Naive thymus-derived CD8-positive, alpha-beta T cell (primary cell): Measurements from ENCODE around the gene UNG. TPM values are rescaled to one million over a fixed set of nuclear protein-coding genes. Genes with fewer than 3 reads are reported as not detected.

Experiments used
- ATAC-seq, 2 donors: fragments of 150-1000 bp; cut with Tn5 transposase in 1 of 2; sonication (Bioruptor Pico), chemical (Tn5 transposase) in 1 of 2; 1 replicate in 1 of 2; 2 replicates in 1 of 2; pipeline ENCODE4 v1.10.0; 2021; ENCODE audit warnings: mild to moderate bottlenecking in 2 of 2, moderate library complexity in 2 of 2
- POLR2A ChIA-PET: fragments of 350-600 bp; sonication (Branson Sonifier 250); formaldehyde crosslinking; loops from one replicate; lab custom pipeline; 2021; ENCODE audit warnings: antibody characterized with exemption; lab: Charles Lee
- DNase-seq, 10 donors: peaks; one replicate each; pipeline versions ENCODE4 v3.0.0 to v3.0.0-alpha.2; 2020 to 2022
- H3K27ac Mint-ChIP-seq, 10 donors: one replicate each; pipeline ENCODE4 v1.8.0; 2020 to 2022; ENCODE audit warnings: mild to moderate bottlenecking in 10 of 10, mixed read lengths in 10 of 10, moderate library complexity in 4 of 10, inconsistent platforms in 1 of 10
- H3K27me3 Mint-ChIP-seq, 5 donors: one replicate each; pipeline ENCODE4 v1.8.0; 2021 to 2022; ENCODE audit warnings: mixed read lengths in 5 of 5
- H3K36me3 Mint-ChIP-seq, 3 donors: one replicate each; pipeline ENCODE4 v1.8.0; 2020 to 2022; ENCODE audit warnings: mixed read lengths in 3 of 3, mild to moderate bottlenecking in 2 of 3, inconsistent platforms in 1 of 3
- H3K4me1 Mint-ChIP-seq, 4 donors: one replicate each; pipeline ENCODE4 v1.8.0; 2021 to 2022; ENCODE audit warnings: mixed read lengths in 4 of 4
- H3K4me3 Mint-ChIP-seq, 10 donors: one replicate each; pipeline ENCODE4 v1.8.0; 2020 to 2022; ENCODE audit warnings: mild to moderate bottlenecking in 10 of 10, mixed read lengths in 10 of 10, moderate library complexity in 6 of 10, inconsistent platforms in 1 of 10
- H3K9me3 Mint-ChIP-seq, 9 donors: one replicate each; pipeline ENCODE4 v1.8.0; 2020 to 2022; ENCODE audit warnings: mixed read lengths in 9 of 9, mild to moderate bottlenecking in 3 of 9, inconsistent platforms in 1 of 9, moderate library complexity in 1 of 9
- polyA plus RNA-seq, 3 donors: library from polyadenylated mRNA; unstranded; fragments of 300-500 nt; fragmentation: Illumina TruSeq; gene quantifications; one replicate each; pipeline ENCODE4 v1.2.3, GENCODE V29; 2021
- total RNA-seq, 8 experiments: library from RNA in 2 of 8; stranded (reverse) in 2 of 8; gene quantifications; one replicate each; pipeline ENCODE4 v1.2.3 and lab custom pipeline; 2021 to 2026

The UNG gene
- total and polyA plus RNA-seq, 5 experiments from 2014 or later: 13.6 to 26.8 (median 21.0) TPM

GRCh38 chr12:109113661-109114321 lies 16.4 kb downstream of the UNG start:
- Mint-ChIP-seq H3K27me3 (no peaks in the 10 kb centered on the region), H3K27ac (peak overlapping the region in 5 of 10 donors; percentile 29 to 76 (median 40)), H3K36me3 (peaks cover 0 to 11% (median 0%) of the 10 kb centered on the region in 3 donors), H3K4me3 (peak overlapping the region in 5 of 10 donors; percentile 19 to 43 (median 33)), H3K9me3 (no peaks in the 10 kb centered on the region), H3K4me1 (peaks cover 3 to 41% (median 22%) of the 10 kb centered on the region in 4 donors)
- ATAC-seq (no peak), DNase-seq (no peak)
- POLR2A ChIA-PET: no interaction called here

- H3K36me3 Mint-ChIP-seq: peaks cover 0 to 5% (median 0%) of the 10 kb centered on the region in 3 donors
Measured at GRCh38 chr12:109114644-109115043, 17.2 kb downstream of the UNG start.

GRCh38 chr12:109115404-109115757 lies 18.0 kb downstream of the UNG start:
- Mint-ChIP-seq H3K27ac (no peak overlapping the region), H3K4me1 (peaks cover 3 to 39% (median 22%) of the 10 kb centered on the region in 4 donors), H3K9me3 (no peaks in the 10 kb centered on the region), H3K36me3 (peaks cover 0 to 3% (median 0%) of the 10 kb centered on the region in 3 donors), H3K4me3 (peak overlapping the region in 4 of 10 donors; percentile 11 to 43 (median 26)), H3K27me3 (no peaks in the 10 kb centered on the region)
- POLR2A ChIA-PET: no interaction called here
- DNase-seq (no peak), ATAC-seq (no peak)

More at GRCh38 chr12:109114644-109115043, 17.2 kb downstream of the UNG start:
- Mint-ChIP-seq H3K27me3 (no peaks in the 10 kb centered on the region), H3K9me3 (no peaks in the 10 kb centered on the region), H3K4me3 (peak overlapping the region in 1 of 10 donors; percentile 33), H3K27ac (no peak overlapping the region), H3K4me1 (peaks cover 3 to 41% (median 22%) of the 10 kb centered on the region in 4 donors)
- ATAC-seq (no peak), DNase-seq (no peak)
- POLR2A ChIA-PET: no interaction called here

- peaks cover 0 to 3% (median 0%) of the 10 kb centered on the region in 3 donors for H3K36me3 Mint-ChIP-seq
- POLR2A ChIA-PET: interaction anchor here (0.6 kb wide), 1 partner anchor 158 kb away, joined by 4 read pairs; no protein-coding TSS in a partner anchor
- DNase-seq (no peak), ATAC-seq (no peak)
- no peaks in the 10 kb centered on the region for H3K27me3 Mint-ChIP-seq
- H3K4me1 Mint-ChIP-seq: peaks cover 3 to 36% (median 21%) of the 10 kb centered on the region in 4 donors
- H3K9me3 Mint-ChIP-seq: no peaks in the 10 kb centered on the region
- peak within 1 kb of the TSS in 1 of 10 donors; percentile 19 for H3K27ac Mint-ChIP-seq
- peak within 1 kb of the TSS in 6 of 10 donors; percentile 12 to 43 (median 32) for H3K4me3 Mint-ChIP-seq
Measured at GRCh38 chr12:109115758-109116610, 18.6 kb downstream of the UNG start, which contains the start of gene ACACB. Gene ACACB (plus strand): TSS chr12:109116587. CDS start chr12:109139406, 22,819 bp downstream.

GRCh38 chr12:109116611-109116949 lies 19.2 kb downstream of the UNG start:
- Mint-ChIP-seq H3K36me3 (peaks cover 0 to 3% (median 0%) of the 10 kb centered on the region in 3 donors), H3K27ac (no peak overlapping the region), H3K27me3 (no peaks in the 10 kb centered on the region), H3K4me3 (no peak overlapping the region), H3K4me1 (peaks cover 3 to 36% (median 20%) of the 10 kb centered on the region in 4 donors), H3K9me3 (no peaks in the 10 kb centered on the region)
- ATAC-seq (no peak), DNase-seq (no peak)
- POLR2A ChIA-PET: interaction anchor here (0.6 kb wide), 1 partner anchor 158 kb away, joined by 4 read pairs; no protein-coding TSS in a partner anchor

GRCh38 chr12:109120095-109120494 lies 22.7 kb downstream of the UNG start:
- POLR2A ChIA-PET: no interaction called here
- no peaks in the 10 kb centered on the region for H3K9me3 Mint-ChIP-seq
- no peak overlapping the region for H3K27ac Mint-ChIP-seq
- H3K27me3 Mint-ChIP-seq: no peaks in the 10 kb centered on the region
- H3K4me3 Mint-ChIP-seq: no peak overlapping the region
- no peak for ATAC-seq
- peaks cover 0 to 3% (median 3%) of the 10 kb centered on the region in 3 donors for H3K36me3 Mint-ChIP-seq
- H3K4me1 Mint-ChIP-seq: peaks cover 3 to 13% (median 9%) of the 10 kb centered on the region in 4 donors
- DNase-seq: no peak

GRCh38 chr12:109120557-109120956 lies 23.2 kb downstream of the UNG start:
- DNase-seq: no peak
- ATAC-seq: no peak
- H3K4me3 Mint-ChIP-seq: no peak overlapping the region
- H3K36me3 Mint-ChIP-seq: peaks cover 0 to 3% (median 3%) of the 10 kb centered on the region in 3 donors
- H3K4me1 Mint-ChIP-seq: peaks cover 3 to 9% (median 6%) of the 10 kb centered on the region in 4 donors
- no peak overlapping the region for H3K27ac Mint-ChIP-seq
- no peaks in the 10 kb centered on the region for H3K9me3 Mint-ChIP-seq
- POLR2A ChIA-PET: no interaction called here
- H3K27me3 Mint-ChIP-seq: no peaks in the 10 kb centered on the region

GRCh38 chr12:109121346-109121880 lies 24.0 kb downstream of the UNG start:
- H3K4me1 Mint-ChIP-seq: peaks cover 0 to 3% (median 0%) of the 10 kb centered on the region in 4 donors
- ATAC-seq (no peak), DNase-seq (no peak)
- H3K4me3 Mint-ChIP-seq: no peak overlapping the region
- H3K9me3 Mint-ChIP-seq: no peaks in the 10 kb centered on the region
- H3K27me3 Mint-ChIP-seq: no peaks in the 10 kb centered on the region
- POLR2A ChIA-PET: no interaction called here
- H3K27ac Mint-ChIP-seq: no peak overlapping the region
- peaks cover 0 to 3% (median 3%) of the 10 kb centered on the region in 3 donors for H3K36me3 Mint-ChIP-seq

GRCh38 chr12:109124878-109125648 lies 27.7 kb downstream of the UNG start:
- ATAC-seq: no peak
- H3K4me3 Mint-ChIP-seq: no peak overlapping the region
- peaks cover 0 to 3% (median 0%) of the 10 kb centered on the region in 4 donors for H3K4me1 Mint-ChIP-seq
- DNase-seq: no peak
- H3K27me3 Mint-ChIP-seq: no peaks in the 10 kb centered on the region
- no peaks in the 10 kb centered on the region for H3K9me3 Mint-ChIP-seq
- peaks cover 0 to 3% (median 0%) of the 10 kb centered on the region in 3 donors for H3K36me3 Mint-ChIP-seq
- POLR2A ChIA-PET: no interaction called here
- H3K27ac Mint-ChIP-seq: peak overlapping the region in 1 of 10 donors; percentile 3

GRCh38 chr12:109125791-109126190 lies 28.4 kb downstream of the UNG start:
- Mint-ChIP-seq H3K36me3 (peaks cover 0 to 3% (median 0%) of the 10 kb centered on the region in 3 donors), H3K27me3 (no peaks in the 10 kb centered on the region), H3K9me3 (no peaks in the 10 kb centered on the region), H3K4me1 (peaks cover 0 to 3% (median 0%) of the 10 kb centered on the region in 4 donors), H3K4me3 (no peak overlapping the region), H3K27ac (no peak overlapping the region)
- ATAC-seq: no peak
- no peak for DNase-seq
- POLR2A ChIA-PET: no interaction called here

- ATAC-seq (no peak), DNase-seq (no peak)
- POLR2A ChIA-PET: no interaction called here
- Mint-ChIP-seq H3K27me3 (peaks cover 0 to under 1% (median 0%) of the 10 kb centered on the region in 5 donors), H3K4me3 (no peak overlapping the region), H3K4me1 (peaks cover 0 to 3% (median 0%) of the 10 kb centered on the region in 4 donors), H3K36me3 (peaks cover 0 to 3% (median 0%) of the 10 kb centered on the region in 3 donors), H3K27ac (no peak overlapping the region), H3K9me3 (no peaks in the 10 kb centered on the region)
Measured at GRCh38 chr12:109126784-109127183, 29.4 kb downstream of the UNG start.
